ENCODE measurements around the gene NUP93. TPM values are rescaled to one million over a fixed set of nuclear protein-coding genes. Genes with fewer than 3 reads are reported as not detected.

The NUP93 gene
- total RNA-seq, 1 donor from 2014 or later, result 57.2 TPM

DNA sequence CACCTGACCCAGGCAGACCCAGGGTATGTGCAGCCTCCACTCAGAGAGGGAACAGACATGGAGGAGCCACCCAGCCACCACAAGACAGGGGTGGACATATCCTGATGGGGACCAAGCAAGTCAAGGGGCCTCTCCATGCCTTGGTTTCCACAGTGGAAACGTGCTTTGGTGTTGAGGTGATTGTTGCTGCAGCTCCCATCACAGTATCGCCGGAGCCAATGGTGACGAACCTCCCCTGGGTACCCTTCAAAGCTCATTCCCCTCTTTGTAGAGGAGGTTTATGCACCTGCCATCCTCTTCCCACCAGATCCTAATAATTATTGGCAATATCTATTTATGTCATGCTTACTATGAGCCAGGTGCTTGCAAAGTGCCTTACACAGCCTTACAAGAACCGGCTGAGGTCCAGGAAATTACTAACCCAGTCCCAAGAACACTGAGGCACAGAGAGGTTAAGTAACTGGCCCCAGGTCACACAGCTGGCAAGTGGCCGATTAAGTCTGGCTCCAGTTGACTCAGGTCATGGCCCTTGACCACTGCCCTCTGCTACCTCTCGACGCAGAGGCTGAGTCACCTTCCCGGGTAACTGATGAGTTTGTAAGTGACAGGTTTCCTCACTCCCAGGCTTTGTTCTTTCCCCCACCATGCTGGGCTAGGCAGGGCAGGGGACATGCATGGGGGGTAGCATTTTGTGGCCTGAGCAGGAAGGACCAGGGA lies 155.7 kb downstream of the NUP93 start:
- Histone ChIP-seq H3K27ac (no peak overlapping the region), H3K27me3 (no peaks in the 10 kb centered on the region), H3K4me1 (no peaks in the 10 kb centered on the region), H3K9me3 (no peaks in the 10 kb centered on the region), H3K36me3 (no peaks in the 10 kb centered on the region), H3K4me3 (no peak overlapping the region)
- TF ChIP-seq, protein P1, sequence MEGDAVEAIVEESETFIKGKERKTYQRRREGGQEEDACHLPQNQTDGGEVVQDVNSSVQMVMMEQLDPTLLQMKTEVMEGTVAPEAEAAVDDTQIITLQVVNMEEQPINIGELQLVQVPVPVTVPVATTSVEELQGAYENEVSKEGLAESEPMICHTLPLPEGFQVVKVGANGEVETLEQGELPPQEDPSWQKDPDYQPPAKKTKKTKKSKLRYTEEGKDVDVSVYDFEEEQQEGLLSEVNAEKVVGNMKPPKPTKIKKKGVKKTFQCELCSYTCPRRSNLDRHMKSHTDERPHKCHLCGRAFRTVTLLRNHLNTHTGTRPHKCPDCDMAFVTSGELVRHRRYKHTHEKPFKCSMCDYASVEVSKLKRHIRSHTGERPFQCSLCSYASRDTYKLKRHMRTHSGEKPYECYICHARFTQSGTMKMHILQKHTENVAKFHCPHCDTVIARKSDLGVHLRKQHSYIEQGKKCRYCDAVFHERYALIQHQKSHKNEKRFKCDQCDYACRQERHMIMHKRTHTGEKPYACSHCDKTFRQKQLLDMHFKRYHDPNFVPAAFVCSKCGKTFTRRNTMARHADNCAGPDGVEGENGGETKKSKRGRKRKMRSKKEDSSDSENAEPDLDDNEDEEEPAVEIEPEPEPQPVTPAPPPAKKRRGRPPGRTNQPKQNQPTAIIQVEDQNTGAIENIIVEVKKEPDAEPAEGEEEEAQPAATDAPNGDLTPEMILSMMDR (IDR thresholded peaks at IDR 0.05), result no peak
- intact Hi-C loops (cut with DNase I), result no loop called here
- ATAC-seq (no peak), DNase-seq (no peak)

DNA sequence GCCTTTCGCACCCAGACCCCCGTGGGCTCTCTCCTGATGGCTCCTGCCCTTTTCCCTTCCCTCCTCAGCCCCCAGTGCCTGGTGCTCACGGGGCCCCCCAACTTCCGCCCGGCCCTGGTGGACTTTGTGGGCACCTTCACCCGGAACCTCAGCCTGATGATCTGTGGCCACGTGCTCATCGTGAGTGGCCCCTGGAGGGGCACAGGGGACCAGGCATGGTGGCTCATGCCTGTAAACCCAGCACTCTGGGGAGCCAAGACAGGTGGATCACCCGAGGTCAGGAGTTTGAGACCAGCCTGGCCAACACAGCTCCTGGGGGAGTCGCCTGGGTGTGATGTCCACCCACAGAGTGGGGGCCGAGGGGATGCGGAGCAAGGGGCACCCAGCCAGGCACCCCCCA lies 156.4 kb downstream of the NUP93 start:
- no peak overlapping the region for H3K4me3 ChIP-seq
- H3K4me1 ChIP-seq, result no peaks in the 10 kb centered on the region
- DNase-seq (no peak), ATAC-seq (no peak)
- H3K9me3 ChIP-seq, result no peaks in the 10 kb centered on the region
- H3K36me3 ChIP-seq, result no peaks in the 10 kb centered on the region
- no peak overlapping the region for H3K27ac ChIP-seq
- intact Hi-C loops (cut with DNase I), result no loop called here
- TF ChIP-seq, protein P1 (IDR thresholded peaks at IDR 0.05), result no peak
- H3K27me3 ChIP-seq, result no peaks in the 10 kb centered on the region

DNA sequence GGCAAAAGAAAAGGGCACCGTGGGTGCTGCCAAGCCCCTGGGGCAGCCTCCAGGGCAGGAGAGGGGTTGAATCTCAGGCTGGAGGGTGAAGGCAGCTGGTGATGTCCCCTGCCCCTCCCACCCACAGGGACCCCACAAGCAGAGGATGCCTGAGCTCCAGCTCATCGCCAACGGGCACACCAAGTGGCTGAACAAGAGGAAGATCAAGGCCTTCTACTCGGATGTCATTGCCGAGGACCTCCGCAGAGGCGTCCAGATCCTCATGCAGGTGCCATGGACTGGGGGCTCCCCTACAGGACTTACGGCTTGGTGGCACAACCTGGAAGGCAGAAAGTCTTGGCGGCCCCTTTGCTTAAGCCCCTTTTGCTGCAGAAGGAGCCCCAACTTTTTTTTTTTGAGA lies 156.9 kb downstream of the NUP93 start:
- H3K4me3 ChIP-seq, result no peak overlapping the region
- H3K27ac ChIP-seq, result no peak overlapping the region
- no peaks in the 10 kb centered on the region for H3K4me1 ChIP-seq
- no peaks in the 10 kb centered on the region for H3K36me3 ChIP-seq
- no peaks in the 10 kb centered on the region for H3K9me3 ChIP-seq
- no peak for ATAC-seq
- H3K27me3 ChIP-seq, result no peaks in the 10 kb centered on the region
- TF ChIP-seq, protein P1 (IDR thresholded peaks at IDR 0.05), result no peak
- intact Hi-C loops (cut with DNase I), result no loop called here
- no peak for DNase-seq

DNA sequence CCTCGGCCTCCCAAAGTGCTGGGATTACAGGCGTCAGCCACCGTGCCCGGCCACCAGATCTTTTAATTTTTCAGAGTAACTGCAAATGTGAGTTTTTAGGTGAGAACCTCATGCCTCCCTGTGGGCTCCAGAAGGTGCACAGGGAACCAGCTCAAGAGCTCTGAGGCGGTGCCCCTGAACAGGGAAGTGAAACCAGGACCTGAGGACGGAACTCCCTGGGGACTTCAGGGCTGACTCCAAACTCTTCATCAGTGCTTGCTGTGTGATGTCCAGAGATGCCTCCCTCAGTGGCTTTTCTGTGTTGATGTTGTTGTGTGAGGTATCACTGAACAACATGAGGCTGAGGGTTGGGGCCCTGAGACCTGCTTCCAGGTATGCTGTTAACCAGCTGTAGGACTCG lies 158.9 kb downstream of the NUP93 start:
- H3K4me3 ChIP-seq, result no peak overlapping the region
- H3K9me3 ChIP-seq, result no peaks in the 10 kb centered on the region
- TF ChIP-seq, protein P1 (IDR thresholded peaks at IDR 0.05), result no peak
- no peak for DNase-seq
- no peaks in the 10 kb centered on the region for H3K27me3 ChIP-seq
- intact Hi-C loops (cut with DNase I), result no loop called here
- no peak overlapping the region for H3K27ac ChIP-seq
- ATAC-seq, result peak; percentile 62
- H3K4me1 ChIP-seq, result no peaks in the 10 kb centered on the region
- no peaks in the 10 kb centered on the region for H3K36me3 ChIP-seq

DNA sequence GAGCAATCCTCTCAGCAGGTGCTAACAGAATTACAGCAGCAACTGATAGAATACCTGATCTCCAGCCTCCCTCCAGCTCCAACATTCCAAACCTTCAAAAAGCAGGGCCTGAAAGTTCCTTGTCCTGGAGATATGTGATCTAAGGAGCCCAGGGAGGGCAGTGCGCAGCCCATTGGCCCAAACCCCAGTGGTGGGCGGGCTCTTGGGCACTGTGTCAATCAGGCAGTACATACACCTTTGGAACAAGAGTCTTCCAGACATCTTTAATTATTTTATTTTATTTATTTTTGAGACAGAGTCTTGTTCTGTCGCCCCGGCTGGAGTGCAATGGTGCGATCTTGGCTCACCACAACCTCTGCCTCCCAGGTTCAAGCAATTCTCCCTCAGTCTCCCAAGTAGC lies 159.3 kb downstream of the NUP93 start:
- no peak overlapping the region for H3K4me3 ChIP-seq
- intact Hi-C loops (cut with DNase I), result no loop called here
- DNase-seq, result no peak
- no peak for ATAC-seq
- no peaks in the 10 kb centered on the region for H3K27me3 ChIP-seq
- no peaks in the 10 kb centered on the region for H3K9me3 ChIP-seq
- no peaks in the 10 kb centered on the region for H3K36me3 ChIP-seq
- TF ChIP-seq, protein P1 (IDR thresholded peaks at IDR 0.05), result no peak
- H3K27ac ChIP-seq, result no peak overlapping the region
- no peaks in the 10 kb centered on the region for H3K4me1 ChIP-seq

DNA sequence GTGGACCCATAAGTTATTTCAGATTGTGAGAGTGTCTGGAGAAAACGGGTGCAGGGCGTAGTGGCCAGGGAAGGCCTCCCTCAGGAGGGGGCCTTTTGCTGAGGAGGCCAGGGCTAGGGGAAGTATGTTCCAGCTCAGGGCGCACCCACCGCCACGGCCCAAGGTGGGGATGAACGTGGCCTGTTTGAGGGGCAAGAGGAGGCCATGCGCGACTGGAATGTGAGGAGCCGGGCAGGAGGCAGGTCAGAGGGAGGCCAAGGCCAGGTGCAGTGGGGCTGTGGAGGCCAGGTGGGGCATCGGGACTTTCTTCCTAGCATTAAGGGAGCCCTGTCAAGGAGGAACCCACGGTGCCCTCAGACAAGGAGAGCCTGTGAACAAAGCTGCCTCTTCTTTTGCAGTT lies 161.8 kb downstream of the NUP93 start:
- DNase-seq (no peak), ATAC-seq (no peak)
- TF ChIP-seq, protein P1 (IDR thresholded peaks at IDR 0.05), result no peak
- no peaks in the 10 kb centered on the region for H3K27me3 ChIP-seq
- no peak overlapping the region for H3K4me3 ChIP-seq
- no peaks in the 10 kb centered on the region for H3K9me3 ChIP-seq
- no peak overlapping the region for H3K27ac ChIP-seq
- no peaks in the 10 kb centered on the region for H3K36me3 ChIP-seq
- H3K4me1 ChIP-seq, result no peaks in the 10 kb centered on the region
- intact Hi-C loops (cut with DNase I), result no loop called here

All from upper lobe of right lung (tissue), 1 donor.